Astrocyte (in vitro differentiated cells and primary cell): ENCODE measurements around the gene SAP30L. TPM values are rescaled to one million over a fixed set of nuclear protein-coding genes. Genes with fewer than 3 reads are reported as not detected.
A peak's percentile ranks its signal among the peaks of the same experiment; 100 is the strongest.

ENCODE experiments used
- DNase-seq: peaks from one replicate; pipeline ENCODE4 v3.0.0-alpha.2; 2010; ENCODE audit warnings: low read depth
- FAIRE-seq: peaks from 2 replicates; lab custom pipeline; 2011; peaks lifted over from hg19 to GRCh38; lab: Jason Lieb, UNC
- H2AFZ ChIP-seq: 2 replicates; pipeline ENCODE4 v1.6.0; 2012; ENCODE audit warnings: low read depth, low read length, inconsistent platforms
- H3K27ac ChIP-seq: 2 replicates; pipeline ENCODE4 v1.5.1; 2011; ENCODE audit warnings: low read depth, low read length, inconsistent platforms
- H3K27me3 ChIP-seq: 2 replicates; pipeline ENCODE4 v1.6.0; 2011; ENCODE audit warnings: low read length, inconsistent platforms; ENCODE audit not compliant: insufficient read depth
- H3K36me3 ChIP-seq: 2 replicates; pipeline ENCODE4 v1.5.1; 2011; ENCODE audit warnings: low read length, inconsistent platforms; ENCODE audit not compliant: insufficient read depth
- H3K4me1 ChIP-seq: 2 replicates; pipeline ENCODE4 v1.5.1; 2011; ENCODE audit warnings: low read length, inconsistent platforms; ENCODE audit not compliant: insufficient read depth
- H3K4me2 ChIP-seq: 2 replicates; pipeline ENCODE4 v1.6.0; 2012; ENCODE audit warnings: low read length, inconsistent platforms
- H3K4me3 ChIP-seq: 2 replicates; pipeline ENCODE4 v1.5.1; 2011; ENCODE audit warnings: low read depth, mild to moderate bottlenecking, low read length, inconsistent platforms; ENCODE audit not compliant: insufficient read depth
- H3K79me2 ChIP-seq: 2 replicates; pipeline ENCODE4 v1.6.0; 2012; ENCODE audit warnings: mild to moderate bottlenecking, low read length, inconsistent platforms; ENCODE audit not compliant: insufficient read depth
- H3K9ac ChIP-seq: 2 replicates; pipeline ENCODE4 v1.6.0; 2012; ENCODE audit warnings: mild to moderate bottlenecking, low read length, inconsistent platforms
- H3K9me3 ChIP-seq: 2 replicates; pipeline ENCODE4 v1.5.1; 2012; ENCODE audit warnings: low read depth, mild to moderate bottlenecking, low read length, inconsistent platforms; ENCODE audit not compliant: insufficient read depth
- H4K20me1 ChIP-seq: 2 replicates; pipeline ENCODE4 v1.6.0; 2012; ENCODE audit warnings: low read length, inconsistent platforms; ENCODE audit not compliant: insufficient read depth
- H3K27ac Mint-ChIP-seq: one replicate; pipeline ENCODE4 v1.8.0; 2021; ENCODE audit warnings: mild to moderate bottlenecking, mixed read lengths; ENCODE audit not compliant: unreplicated experiment
- H3K27me3 Mint-ChIP-seq: one replicate; pipeline ENCODE4 v1.8.0; 2021; ENCODE audit warnings: low read depth, mixed read lengths; ENCODE audit not compliant: unreplicated experiment
- H3K36me3 Mint-ChIP-seq: one replicate; pipeline ENCODE4 v1.8.0; 2021; ENCODE audit warnings: low read depth, mixed read lengths; ENCODE audit not compliant: unreplicated experiment
- H3K4me1 Mint-ChIP-seq: one replicate; pipeline ENCODE4 v1.8.0; 2021; ENCODE audit warnings: low read depth, mixed read lengths; ENCODE audit not compliant: unreplicated experiment
- H3K4me3 Mint-ChIP-seq: one replicate; pipeline ENCODE4 v1.8.0; 2021; ENCODE audit warnings: mild to moderate bottlenecking, moderate library complexity, mixed read lengths; ENCODE audit not compliant: unreplicated experiment
- H3K9me3 Mint-ChIP-seq: one replicate; pipeline ENCODE4 v1.8.0; 2021; ENCODE audit warnings: mild to moderate bottlenecking, mixed read lengths; ENCODE audit not compliant: unreplicated experiment
- EZH2 ChIP-seq: IDR thresholded peaks from 2 replicates; pipeline ENCODE4 v1.6.1; 2012; ENCODE audit warnings: mild to moderate bottlenecking, low read length, inconsistent platforms; ENCODE audit not compliant: insufficient read depth
- total RNA-seq: library from RNA; stranded (reverse); gene quantifications from 2 replicates; pipeline ENCODE4 v1.2.1, GENCODE V29; 2021
- TF ChIP-seq, protein P1 (sequence below): IDR thresholded peaks from 2 replicates; pipeline ENCODE4 v1.5.1; 2011; ENCODE audit warnings: low read depth, mild to moderate bottlenecking, inconsistent platforms, low read length, moderate library complexity; ENCODE audit not compliant: insufficient read depth

The SAP30L gene
- total RNA-seq, 1 donor from 2014 or later = 26.3 TPM

- TF ChIP-seq, protein P1, sequence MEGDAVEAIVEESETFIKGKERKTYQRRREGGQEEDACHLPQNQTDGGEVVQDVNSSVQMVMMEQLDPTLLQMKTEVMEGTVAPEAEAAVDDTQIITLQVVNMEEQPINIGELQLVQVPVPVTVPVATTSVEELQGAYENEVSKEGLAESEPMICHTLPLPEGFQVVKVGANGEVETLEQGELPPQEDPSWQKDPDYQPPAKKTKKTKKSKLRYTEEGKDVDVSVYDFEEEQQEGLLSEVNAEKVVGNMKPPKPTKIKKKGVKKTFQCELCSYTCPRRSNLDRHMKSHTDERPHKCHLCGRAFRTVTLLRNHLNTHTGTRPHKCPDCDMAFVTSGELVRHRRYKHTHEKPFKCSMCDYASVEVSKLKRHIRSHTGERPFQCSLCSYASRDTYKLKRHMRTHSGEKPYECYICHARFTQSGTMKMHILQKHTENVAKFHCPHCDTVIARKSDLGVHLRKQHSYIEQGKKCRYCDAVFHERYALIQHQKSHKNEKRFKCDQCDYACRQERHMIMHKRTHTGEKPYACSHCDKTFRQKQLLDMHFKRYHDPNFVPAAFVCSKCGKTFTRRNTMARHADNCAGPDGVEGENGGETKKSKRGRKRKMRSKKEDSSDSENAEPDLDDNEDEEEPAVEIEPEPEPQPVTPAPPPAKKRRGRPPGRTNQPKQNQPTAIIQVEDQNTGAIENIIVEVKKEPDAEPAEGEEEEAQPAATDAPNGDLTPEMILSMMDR = no peak
- TF ChIP-seq EZH2 = no peak
- DNase-seq (no peak), FAIRE-seq (no peak)
- peak overlapping the region; percentile 99 for H3K4me2 ChIP-seq
- H3K36me3 ChIP-seq = peaks cover 5% of the 10 kb centered on the region
- Mint-ChIP-seq H3K4me3 (peak overlapping the region; percentile 94), H3K27me3 (no peaks in the 10 kb centered on the region), H3K27ac (peak overlapping the region; percentile 87), H3K9me3 (peaks cover 2% of the 10 kb centered on the region), H3K4me1 (peaks cover 14% of the 10 kb centered on the region), H3K36me3 (peaks cover 9% of the 10 kb centered on the region)
- H3K9me3 ChIP-seq = no peaks in the 10 kb centered on the region
- peaks cover 52% of the 10 kb centered on the region for H4K20me1 ChIP-seq
- H2AFZ ChIP-seq = peak overlapping the region; percentile 65
- peak overlapping the region; percentile 89 for H3K9ac ChIP-seq
- H3K27ac ChIP-seq = no peak overlapping the region
- peaks cover 14% of the 10 kb centered on the region for H3K4me1 ChIP-seq
- no peaks in the 10 kb centered on the region for H3K27me3 ChIP-seq
- peaks cover 45% of the 10 kb centered on the region for H3K79me2 ChIP-seq
- H3K4me3 ChIP-seq = peak overlapping the region; percentile 90
Measured at GRCh38 chr5:154447089-154447725, 1.4 kb downstream of the SAP30L start.

GRCh38 chr5:154449786-154450185 lies 4.0 kb downstream of the SAP30L start:
- H3K9ac ChIP-seq = no peak overlapping the region
- peaks cover 37% of the 10 kb centered on the region for H3K79me2 ChIP-seq
- Mint-ChIP-seq H3K4me3 (no peak overlapping the region), H3K36me3 (peaks cover 11% of the 10 kb centered on the region), H3K27ac (no peak overlapping the region), H3K4me1 (peaks cover 14% of the 10 kb centered on the region), H3K27me3 (no peaks in the 10 kb centered on the region), H3K9me3 (no peaks in the 10 kb centered on the region)
- H3K9me3 ChIP-seq = no peaks in the 10 kb centered on the region
- H3K4me1 ChIP-seq = peaks cover 10% of the 10 kb centered on the region
- H3K27me3 ChIP-seq = no peaks in the 10 kb centered on the region
- no peak overlapping the region for H3K4me2 ChIP-seq
- TF ChIP-seq EZH2 = no peak
- TF ChIP-seq, protein P1 = no peak
- H2AFZ ChIP-seq = no peak overlapping the region
- FAIRE-seq (no peak), DNase-seq (peak; percentile 29)
- peaks cover 55% of the 10 kb centered on the region for H4K20me1 ChIP-seq
- no peak overlapping the region for H3K27ac ChIP-seq
- H3K4me3 ChIP-seq = no peak overlapping the region
- peaks cover 14% of the 10 kb centered on the region for H3K36me3 ChIP-seq

DNA sequence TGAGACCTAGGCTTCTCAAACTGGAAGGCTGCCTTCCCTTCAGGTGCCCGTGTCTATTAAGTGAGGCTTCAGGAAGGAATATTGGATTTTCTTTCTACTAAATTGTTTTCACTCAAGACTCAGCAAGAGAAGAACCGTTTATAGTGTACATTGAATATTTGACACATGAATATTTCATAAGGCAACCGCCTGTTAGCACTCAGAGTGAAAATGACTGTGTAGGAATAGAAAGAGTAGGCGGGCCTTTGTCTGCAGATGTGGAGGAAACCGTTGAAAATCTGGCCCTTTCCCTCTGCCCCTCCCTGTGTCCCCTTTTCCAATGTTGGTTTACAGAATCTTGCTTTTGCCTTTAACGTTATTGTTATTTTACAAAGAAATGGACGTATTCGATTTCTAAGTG lies 6.2 kb downstream of the SAP30L start:
- peaks cover 12% of the 10 kb centered on the region for H3K4me1 Mint-ChIP-seq
- Histone ChIP-seq H3K4me2 (no peak overlapping the region), H3K27ac (no peak overlapping the region), H3K4me1 (peaks cover 9% of the 10 kb centered on the region), H3K36me3 (peaks cover 25% of the 10 kb centered on the region), H2AFZ (no peak overlapping the region), H3K79me2 (peaks cover 31% of the 10 kb centered on the region), H3K4me3 (no peak overlapping the region), H3K9me3 (no peaks in the 10 kb centered on the region), H4K20me1 (peaks cover 50% of the 10 kb centered on the region), H3K27me3 (no peaks in the 10 kb centered on the region), H3K9ac (no peak overlapping the region)
- no peak overlapping the region for H3K4me3 Mint-ChIP-seq
- DNase-seq (no peak), FAIRE-seq (no peak)
- H3K9me3 Mint-ChIP-seq = no peaks in the 10 kb centered on the region
- no peak overlapping the region for H3K27ac Mint-ChIP-seq
- peaks cover 22% of the 10 kb centered on the region for H3K36me3 Mint-ChIP-seq
- H3K27me3 Mint-ChIP-seq = no peaks in the 10 kb centered on the region
- no peak for TF ChIP-seq EZH2
- TF ChIP-seq, protein P1 = no peak
